ENCODE results near the gene TNFRSF12A.
A peak's percentile ranks its signal among the peaks of the same experiment; 100 is the strongest.
"Not testable (repeated sequence)": the region's sequence is repeated elsewhere in the genome, so short reads cannot be mapped to it uniquely, and the experiment has no call there.

Gene TNFRSF12A

GRCh38 chr16:3065069-3065741 lies 45.0 kb downstream of the TNFRSF12A start, which contains the start of gene IL32:
TSS of gene IL32 (plus strand) at chr16:3065640. CDS start at chr16:3065812, 172 bp downstream.
- H3K4me3 ChIP-seq (ENCODE audit: low read depth, low read length), result peak within 1 kb of the TSS; percentile 8; the same call in 1 of the 2 replicates
- H3K27me3 ChIP-seq (ENCODE audit: control insufficient read depth, insufficient read depth, low read length), result no peaks in the 10 kb centered on the region
- H3K27ac ChIP-seq (ENCODE audit: low read depth, low read length), result peak within 1 kb of the TSS; percentile 46; the same call in 1 of the 2 replicates
- peak within 1 kb of the TSS; percentile 56 for H3K9ac ChIP-seq (ENCODE audit: low read length)
- H3K36me3 ChIP-seq (ENCODE audit: control insufficient read depth, insufficient read depth, low read length), result no peaks in the 10 kb centered on the region
- no peaks in the 10 kb centered on the region for H3K9me3 ChIP-seq (ENCODE audit: control insufficient read depth, insufficient read depth, low read depth, low read length)
- peaks cover 24% of the 10 kb centered on the region for H3K4me1 ChIP-seq (ENCODE audit: control insufficient read depth, insufficient read depth, low read length)

- Histone ChIP-seq H3K9ac (ENCODE audit: low read length) (peak overlapping the region; percentile 56), H3K4me1 (ENCODE audit: control insufficient read depth, insufficient read depth, low read length) (peaks cover 31% of the 10 kb centered on the region), H3K27me3 (ENCODE audit: control insufficient read depth, insufficient read depth, low read length) (no peaks in the 10 kb centered on the region), H3K4me3 (ENCODE audit: low read depth, low read length) (peak overlapping the region; percentile 6; the same call in 1 of the 2 replicates), H3K36me3 (ENCODE audit: control insufficient read depth, insufficient read depth, low read length) (no peaks in the 10 kb centered on the region), H3K9me3 (ENCODE audit: control insufficient read depth, insufficient read depth, low read depth, low read length) (no peaks in the 10 kb centered on the region), H3K27ac (ENCODE audit: low read depth, low read length) (no peak overlapping the region; the same call in 1 of the 2 replicates)
Measured at GRCh38 chr16:3065742-3066439, 45.7 kb downstream of the TNFRSF12A start.

DNA sequence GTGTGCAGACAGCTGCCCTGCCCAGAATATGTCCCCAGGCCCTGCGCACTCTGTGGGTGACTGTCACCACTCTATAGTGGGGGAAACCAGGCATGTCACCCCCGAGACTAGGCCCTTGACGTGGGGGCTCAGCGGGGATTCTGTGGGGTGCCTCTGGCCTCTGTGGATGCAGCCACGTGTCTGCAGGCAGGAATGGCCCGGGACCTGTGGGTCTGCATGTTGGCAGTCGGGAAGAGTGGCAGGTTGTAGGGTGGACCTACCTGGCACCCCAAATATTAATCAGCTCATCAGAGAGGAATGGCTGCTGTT lies 46.2 kb downstream of the TNFRSF12A start:
- Histone ChIP-seq H3K9me3 (ENCODE audit: control insufficient read depth, insufficient read depth, low read depth, low read length) (no peaks in the 10 kb centered on the region), H3K9ac (ENCODE audit: low read length) (peak overlapping the region; percentile 23), H3K27me3 (ENCODE audit: control insufficient read depth, insufficient read depth, low read length) (no peaks in the 10 kb centered on the region), H3K36me3 (ENCODE audit: control insufficient read depth, insufficient read depth, low read length) (no peaks in the 10 kb centered on the region), H3K4me3 (ENCODE audit: low read depth, low read length) (peak overlapping the region; percentile 6; the same call in 1 of the 2 replicates), H3K4me1 (ENCODE audit: control insufficient read depth, insufficient read depth, low read length) (peaks cover 31% of the 10 kb centered on the region), H3K27ac (ENCODE audit: low read depth, low read length) (no peak overlapping the region)

DNA sequence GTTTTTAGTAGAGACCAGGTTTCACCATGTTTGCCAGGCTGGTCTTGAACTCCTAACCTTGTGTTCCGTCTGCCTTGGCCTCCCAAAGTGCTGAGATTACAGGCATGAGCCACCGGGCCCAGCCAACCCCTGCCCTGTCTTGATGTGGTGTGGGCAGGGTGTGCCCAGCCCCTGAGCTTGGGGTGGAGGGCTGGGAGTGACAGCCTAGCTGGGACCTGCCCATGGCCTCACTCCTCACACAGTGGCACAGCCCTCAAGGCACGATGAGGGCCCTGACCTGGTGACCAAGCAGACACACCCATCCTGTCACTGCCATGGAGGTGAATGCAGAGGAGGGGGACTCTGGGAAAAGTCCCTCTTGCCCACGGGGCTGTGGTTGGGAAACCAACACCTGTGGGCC lies 48.3 kb downstream of the TNFRSF12A start:
- Histone ChIP-seq H3K36me3 (ENCODE audit: control insufficient read depth, insufficient read depth, low read length) (no peaks in the 10 kb centered on the region), H3K4me3 (ENCODE audit: low read depth, low read length) (no peak overlapping the region), H3K27me3 (ENCODE audit: control insufficient read depth, insufficient read depth, low read length) (no peaks in the 10 kb centered on the region), H3K9ac (ENCODE audit: low read length) (no peak overlapping the region), H3K27ac (ENCODE audit: low read depth, low read length) (no peak overlapping the region), H3K4me1 (ENCODE audit: control insufficient read depth, insufficient read depth, low read length) (peaks cover 34% of the 10 kb centered on the region), H3K9me3 (ENCODE audit: control insufficient read depth, insufficient read depth, low read depth, low read length) (no peaks in the 10 kb centered on the region)

GRCh38 chr16:3069146-3069545 lies 49.0 kb downstream of the TNFRSF12A start:
- H3K27ac ChIP-seq (ENCODE audit: low read depth, low read length); H3K9me3 ChIP-seq (ENCODE audit: control insufficient read depth, insufficient read depth, low read depth, low read length); H3K27me3 ChIP-seq (ENCODE audit: control insufficient read depth, insufficient read depth, low read length); H3K9ac ChIP-seq (ENCODE audit: low read length); H3K4me3 ChIP-seq (ENCODE audit: low read depth, low read length); H3K36me3 ChIP-seq (ENCODE audit: control insufficient read depth, insufficient read depth, low read length): not testable (repeated sequence)
- H3K4me1 ChIP-seq (ENCODE audit: control insufficient read depth, insufficient read depth, low read length), result peaks cover 30% of the 10 kb centered on the region

DNA sequence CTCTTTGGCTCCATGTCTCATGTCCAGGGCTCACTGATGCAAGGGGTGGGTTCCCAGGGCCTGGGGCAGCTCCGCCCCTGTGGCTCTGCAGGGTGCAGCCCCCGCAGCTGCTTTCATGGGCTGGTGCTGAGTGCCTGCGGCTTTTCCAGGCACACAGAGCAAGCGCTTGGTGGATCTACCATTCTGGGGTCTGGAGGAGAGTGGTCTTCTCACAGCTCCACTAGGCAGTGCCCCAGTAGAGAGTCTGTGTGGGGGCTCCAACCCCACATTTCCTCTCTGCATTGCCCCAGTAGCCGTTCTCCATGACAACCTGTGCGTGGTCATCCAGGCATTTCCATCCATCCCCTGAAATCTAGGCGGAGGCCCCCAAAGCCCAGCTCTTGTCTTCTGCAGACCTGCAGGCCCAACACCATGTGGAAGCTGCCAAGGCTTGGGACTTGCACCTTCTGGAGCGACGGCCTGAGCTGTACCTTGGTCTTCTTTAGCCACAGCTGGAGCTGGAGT lies 50.5 kb downstream of the TNFRSF12A start:
- Histone ChIP-seq H3K27me3 (ENCODE audit: control insufficient read depth, insufficient read depth, low read length) (peaks cover 5% of the 10 kb centered on the region; the same call in 1 of the 2 replicates), H3K27ac (ENCODE audit: low read depth, low read length) (no peak overlapping the region), H3K9me3 (ENCODE audit: control insufficient read depth, insufficient read depth, low read depth, low read length) (no peaks in the 10 kb centered on the region), H3K4me3 (ENCODE audit: low read depth, low read length) (no peak overlapping the region), H3K4me1 (ENCODE audit: control insufficient read depth, insufficient read depth, low read length) (peaks cover 16% of the 10 kb centered on the region; the same call in 1 of the 2 replicates), H3K9ac (ENCODE audit: low read length) (no peak overlapping the region), H3K36me3 (ENCODE audit: control insufficient read depth, insufficient read depth, low read length) (no peaks in the 10 kb centered on the region)

DNA sequence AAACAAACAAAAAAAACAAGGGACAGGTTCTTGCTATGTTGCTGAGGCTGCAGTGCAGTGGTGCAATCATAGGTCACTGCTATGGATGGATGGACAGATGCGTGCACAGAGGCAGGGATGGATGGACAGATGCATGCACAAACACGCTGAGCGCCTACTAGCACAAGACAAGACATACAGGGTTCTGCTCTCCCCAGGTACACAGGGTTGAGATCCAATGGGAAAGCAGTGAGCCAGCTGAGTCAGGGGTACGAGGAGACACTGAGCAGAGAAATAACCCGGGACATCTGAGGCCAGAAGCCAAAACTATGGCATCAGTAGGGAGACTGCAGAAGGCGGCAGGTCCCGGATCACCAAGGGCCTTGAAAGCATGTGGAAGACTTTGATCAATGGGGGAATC lies 51.5 kb downstream of the TNFRSF12A start:
- H3K36me3 ChIP-seq (ENCODE audit: control insufficient read depth, insufficient read depth, low read length), result no peaks in the 10 kb centered on the region
- no peak overlapping the region for H3K4me3 ChIP-seq (ENCODE audit: low read depth, low read length)
- no peak overlapping the region for H3K9ac ChIP-seq (ENCODE audit: low read length)
- H3K4me1 ChIP-seq (ENCODE audit: control insufficient read depth, insufficient read depth, low read length), result peaks cover 10% of the 10 kb centered on the region; the same call in 1 of the 2 replicates
- no peaks in the 10 kb centered on the region for H3K9me3 ChIP-seq (ENCODE audit: control insufficient read depth, insufficient read depth, low read depth, low read length)
- H3K27me3 ChIP-seq (ENCODE audit: control insufficient read depth, insufficient read depth, low read length), result peaks cover 5% of the 10 kb centered on the region; the same call in 1 of the 2 replicates
- H3K27ac ChIP-seq (ENCODE audit: low read depth, low read length), result no peak overlapping the region

Measured in HUES6 (cell line).